A549 (cell line): ENCODE measurements around the gene NPEPPS.

Source experiments
- CEBPB ChIP-seq, 2 experiments: fragments of >200 bp in 1 of 2; sonication (Bioruptor Twin) in 1 of 2; formaldehyde crosslinking in 1 of 2; IDR thresholded peaks; 2 replicates each; pipeline ENCODE4 v1.6.1; 2012 to 2016
- CTCF ChIP-seq: fragments of >200 bp; sonication (Bioruptor Twin); formaldehyde crosslinking; IDR thresholded peaks from 3 replicates; pipeline ENCODE4 v1.5.1; 2016
- EHMT2 ChIP-seq: fragments of 200-600 bp; sonication (generic); IDR thresholded peaks from 2 replicates; pipeline ENCODE4 v1.6.1; 2016; ENCODE audit warnings: antibody characterized with exemption, low read depth, mild to moderate bottlenecking, moderate library complexity
- EP300 ChIP-seq, 2 experiments: fragments of >200 bp; sonication (Bioruptor Twin); formaldehyde crosslinking; IDR thresholded peaks; 2 replicates in 1 of 2; 3 replicates in 1 of 2; pipeline ENCODE4 v1.6.1; 2016 to 2017
- HOXA7 ChIP-seq: fragments of 250-450 bp; sonication (Bioruptor Pico); IDR thresholded peaks from 2 replicates; pipeline ENCODE4 v1.5.0; 2020; ENCODE audit warnings: mild to moderate bottlenecking, moderate library complexity
- JUN ChIP-seq, 2 experiments: fragments of >200 bp; sonication (Bioruptor Twin); formaldehyde crosslinking; IDR thresholded peaks; 2 replicates in 1 of 2; 3 replicates in 1 of 2; pipeline ENCODE4 v1.6.1; 2016 to 2017
- JUNB ChIP-seq: fragments of >200 bp; sonication (Bioruptor Twin); formaldehyde crosslinking; IDR thresholded peaks from 2 replicates; pipeline ENCODE4 v1.6.1; 2016
- MAFK ChIP-seq: fragments of 450-650 bp; IDR thresholded peaks from 2 replicates; pipeline ENCODE4 v1.6.1; 2014; ENCODE audit not compliant: partially characterized antibody
- MAX ChIP-seq: IDR thresholded peaks from 2 replicates; pipeline ENCODE4 v1.6.1; 2012
- MAZ ChIP-seq: fragments of 150-350 bp; IDR thresholded peaks from 2 replicates; pipeline ENCODE4 v1.6.1; 2014; ENCODE audit warnings: antibody characterized with exemption, low read depth, low read length, borderline replicate concordance
- POLR2A ChIP-seq: IDR thresholded peaks from 2 replicates; pipeline ENCODE4 v1.6.1; 2012; ENCODE audit warnings: mild to moderate bottlenecking, low read length
- REST ChIP-seq: fragments of 200-600 bp; sonication (generic); IDR thresholded peaks from 2 replicates; pipeline ENCODE4 v1.6.1; 2016; ENCODE audit warnings: antibody characterized with exemption, mild to moderate bottlenecking, moderate library complexity
- SMC3 ChIP-seq: fragments of >200 bp; sonication (Bioruptor Twin); formaldehyde crosslinking; IDR thresholded peaks from 3 replicates; pipeline ENCODE4 v1.6.1; 2018; ENCODE audit warnings: inconsistent platforms

GRCh38 chr17:47611372-47612350 lies 80.8 kb downstream of the NPEPPS start:
- no peak for TF ChIP-seq EP300 (IDR thresholded peaks at IDR 0.05)
- no peak for TF ChIP-seq CEBPB (IDR thresholded peaks at IDR 0.05)
- TF ChIP-seq CTCF, result no peak
- no peak for TF ChIP-seq POLR2A
- TF ChIP-seq MAZ, result no peak
- TF ChIP-seq MAX, result no peak
- TF ChIP-seq JUN (IDR thresholded peaks at IDR 0.05), result no peak
- no peak for TF ChIP-seq SMC3
- TF ChIP-seq EHMT2, result no peak
- TF ChIP-seq HOXA7 (CRISPR knock-in tag), result no peak
- no peak for TF ChIP-seq JUNB
- TF ChIP-seq REST, result no peak
- TF ChIP-seq MAFK, result no peak
